Measurements from ENCODE around the gene METTL22.

- TF ChIP-seq NR2F1 (conservative IDR thresholded peaks at IDR 0.05) (no peak), POLR2AphosphoS5 (IDR thresholded peaks at IDR 0.05; ENCODE audit: low read length) (no peak), TAF1 (IDR thresholded peaks at IDR 0.05; ENCODE audit: borderline replicate concordance, low read depth, low read length) (no peak)
Measured at GRCh38 chr16:8660841-8661301, 39.4 kb downstream of the METTL22 start.

All from GM12878 (cell line).